ENCODE results near the gene GNG2. TPM values are rescaled to one million over a fixed set of nuclear protein-coding genes. Genes with fewer than 3 reads are reported as not detected.

The GNG2 gene
- total and polyA plus RNA-seq, 9 of the 15 experiments (the other 6 are each of a cell fraction or from before 2014, with no cell fraction given) = 0.18 TPM; not detected in 8

DNA sequence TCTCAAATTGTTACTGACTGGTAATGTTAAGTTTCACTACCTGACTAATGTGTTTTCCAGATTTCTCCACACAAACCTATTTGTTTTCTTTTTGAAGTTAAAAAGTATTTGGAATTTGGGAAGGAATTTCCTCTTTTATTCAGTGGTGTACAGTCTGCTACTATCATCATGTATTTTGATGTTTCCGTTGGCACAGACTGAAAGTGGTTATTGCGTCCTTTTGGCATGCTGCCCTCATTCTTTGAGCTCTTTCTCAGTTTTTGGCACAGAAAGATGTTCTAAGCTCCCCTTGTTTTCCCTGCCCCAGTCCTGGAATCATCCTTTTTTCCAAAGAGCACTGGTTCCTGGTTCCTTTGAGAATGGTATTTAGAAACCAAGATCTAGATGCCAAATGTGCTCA is 97.5 kb downstream of the GNG2 start:
- no peak for FAIRE-seq
- Histone ChIP-seq H3K4me3 (no peak overlapping the region), H3K9me3 (replicated peaks; ENCODE audit: control insufficient read depth, insufficient read depth, low read depth, low read length) (no peaks in the 10 kb centered on the region), H3K27me3 (ENCODE audit: control insufficient read depth in 2 of 2, insufficient read depth in 2 of 2, low read length in 2 of 2) (no peaks in the 10 kb centered on the region), H2AFZ (ENCODE audit: low read depth, low read length) (no peak overlapping the region), H3K9me1 (ENCODE audit: control insufficient read depth, insufficient read depth, low read length) (no peaks in the 10 kb centered on the region), H3K9ac (ENCODE audit: insufficient read depth in 1 of 2, low read depth in 2 of 2, low read length in 2 of 2) (no peak overlapping the region), H3K4me2 (ENCODE audit: insufficient read depth, low read length) (no peak overlapping the region), H3K79me2 (ENCODE audit: control insufficient read depth, insufficient read depth, low read length) (no peaks in the 10 kb centered on the region), H3K4me1 (replicated peaks in 1 of 2; ENCODE audit: control insufficient read depth in 2 of 2, insufficient read depth in 2 of 2, low read length in 2 of 2) (no peaks in the 10 kb centered on the region), H3K36me3 (ENCODE audit: control insufficient read depth, insufficient read depth, low read length) (no peaks in the 10 kb centered on the region), H3K27ac (ENCODE audit: extremely low read depth, low read depth, low read length) (no peak overlapping the region), H4K20me1 (replicated peaks; ENCODE audit: control insufficient read depth, insufficient read depth, low read length) (no peaks in the 10 kb centered on the region)
- ChIA-PET POLR2A (interaction anchor here (0.8 kb wide), 1 partner anchor 11 kb away, joined by 5 read pairs; no protein-coding TSS in a partner anchor), CTCF (ENCODE audit: low intra/inter-chr PET ratio) (no interaction called here)
- intact Hi-C loops (cut with micrococcal nuclease) = no loop called here
- DNase-seq (ENCODE audit: extremely low read depth in 1 of 4, low spot score in 3 of 4) = no peak
- BruUV-seq (replicated peaks) = no TSS peak
- ATAC-seq = no peak
- WGBS (ENCODE audit: insufficient coverage, low coverage, missing lambda C conversion rate) = 0% methylated on average over 2 of the region's 2 CpGs
- in situ Hi-C loops (cut with MboI) = no loop called here
- TF ChIP-seq ZNF3 (CRISPR knock-in tag; IDR thresholded peaks at IDR 0.05) (no peak), FOXM1 (IDR thresholded peaks at IDR 0.05; ENCODE audit: low read depth) (no peak), FOXM1 (CRISPR knock-in tag; IDR thresholded peaks at IDR 0.05; ENCODE audit: low read depth) (no peak), TEAD4 (IDR thresholded peaks at IDR 0.05; ENCODE audit: low read length) (no peak), TEAD4 (CRISPR knock-in tag; IDR thresholded peaks at IDR 0.05; ENCODE audit: borderline replicate concordance) (no peak), ZNF668 (CRISPR knock-in tag; IDR thresholded peaks at IDR 0.05) (no peak), NCOA2 (IDR thresholded peaks at IDR 0.05; ENCODE audit: partially characterized antibody in 2 of 2) (no peak), ZNF436 (CRISPR knock-in tag; IDR thresholded peaks at IDR 0.05) (no peak), SIN3A (IDR thresholded peaks at IDR 0.05; ENCODE audit: borderline replicate concordance in 2 of 2, control insufficient read depth in 1 of 2, low read depth in 2 of 2, low read length in 2 of 2) (no peak)
- TF ChIP-seq, protein P1, sequence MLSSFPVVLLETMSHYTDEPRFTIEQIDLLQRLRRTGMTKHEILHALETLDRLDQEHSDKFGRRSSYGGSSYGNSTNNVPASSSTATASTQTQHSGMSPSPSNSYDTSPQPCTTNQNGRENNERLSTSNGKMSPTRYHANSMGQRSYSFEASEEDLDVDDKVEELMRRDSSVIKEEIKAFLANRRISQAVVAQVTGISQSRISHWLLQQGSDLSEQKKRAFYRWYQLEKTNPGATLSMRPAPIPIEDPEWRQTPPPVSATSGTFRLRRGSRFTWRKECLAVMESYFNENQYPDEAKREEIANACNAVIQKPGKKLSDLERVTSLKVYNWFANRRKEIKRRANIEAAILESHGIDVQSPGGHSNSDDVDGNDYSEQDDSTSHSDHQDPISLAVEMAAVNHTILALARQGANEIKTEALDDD (IDR thresholded peaks at IDR 0.05) = no peak
- TF ChIP-seq, protein P2, sequence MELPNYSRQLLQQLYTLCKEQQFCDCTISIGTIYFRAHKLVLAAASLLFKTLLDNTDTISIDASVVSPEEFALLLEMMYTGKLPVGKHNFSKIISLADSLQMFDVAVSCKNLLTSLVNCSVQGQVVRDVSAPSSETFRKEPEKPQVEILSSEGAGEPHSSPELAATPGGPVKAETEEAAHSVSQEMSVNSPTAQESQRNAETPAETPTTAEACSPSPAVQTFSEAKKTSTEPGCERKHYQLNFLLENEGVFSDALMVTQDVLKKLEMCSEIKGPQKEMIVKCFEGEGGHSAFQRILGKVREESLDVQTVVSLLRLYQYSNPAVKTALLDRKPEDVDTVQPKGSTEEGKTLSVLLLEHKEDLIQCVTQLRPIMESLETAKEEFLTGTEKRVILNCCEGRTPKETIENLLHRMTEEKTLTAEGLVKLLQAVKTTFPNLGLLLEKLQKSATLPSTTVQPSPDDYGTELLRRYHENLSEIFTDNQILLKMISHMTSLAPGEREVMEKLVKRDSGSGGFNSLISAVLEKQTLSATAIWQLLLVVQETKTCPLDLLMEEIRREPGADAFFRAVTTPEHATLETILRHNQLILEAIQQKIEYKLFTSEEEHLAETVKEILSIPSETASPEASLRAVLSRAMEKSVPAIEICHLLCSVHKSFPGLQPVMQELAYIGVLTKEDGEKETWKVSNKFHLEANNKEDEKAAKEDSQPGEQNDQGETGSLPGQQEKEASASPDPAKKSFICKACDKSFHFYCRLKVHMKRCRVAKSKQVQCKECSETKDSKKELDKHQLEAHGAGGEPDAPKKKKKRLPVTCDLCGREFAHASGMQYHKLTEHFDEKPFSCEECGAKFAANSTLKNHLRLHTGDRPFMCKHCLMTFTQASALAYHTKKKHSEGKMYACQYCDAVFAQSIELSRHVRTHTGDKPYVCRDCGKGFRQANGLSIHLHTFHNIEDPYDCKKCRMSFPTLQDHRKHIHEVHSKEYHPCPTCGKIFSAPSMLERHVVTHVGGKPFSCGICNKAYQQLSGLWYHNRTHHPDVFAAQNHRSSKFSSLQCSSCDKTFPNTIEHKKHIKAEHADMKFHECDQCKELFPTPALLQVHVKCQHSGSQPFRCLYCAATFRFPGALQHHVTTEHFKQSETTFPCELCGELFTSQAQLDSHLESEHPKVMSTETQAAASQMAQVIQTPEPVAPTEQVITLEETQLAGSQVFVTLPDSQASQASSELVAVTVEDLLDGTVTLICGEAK (IDR thresholded peaks at IDR 0.05) = no peak
- TF ChIP-seq, protein P2 (CRISPR knock-in tag; IDR thresholded peaks at IDR 0.05) = no peak
